Stimulated activated CD8-positive, alpha-beta memory T cell treated with anti-CD3 and anti-CD28 coated beads, Interleukin-4, amount 100 ng/mL, for 48 hours (primary cell): ENCODE measurements around the gene ARPC4.
"Not testable (repeated sequence)": the region's sequence is repeated elsewhere in the genome, so short reads cannot be mapped to it uniquely, and the experiment has no call there.

ENCODE experiments used
- DNase-seq: peaks from one replicate; pipeline ENCODE4 v3.0.0-alpha.2; 2020

The ARPC4 gene

GRCh38 chr3:9826815-9827573, 34.1 kb downstream of the ARPC4 start:
- DNase-seq, result no peak

DNA sequence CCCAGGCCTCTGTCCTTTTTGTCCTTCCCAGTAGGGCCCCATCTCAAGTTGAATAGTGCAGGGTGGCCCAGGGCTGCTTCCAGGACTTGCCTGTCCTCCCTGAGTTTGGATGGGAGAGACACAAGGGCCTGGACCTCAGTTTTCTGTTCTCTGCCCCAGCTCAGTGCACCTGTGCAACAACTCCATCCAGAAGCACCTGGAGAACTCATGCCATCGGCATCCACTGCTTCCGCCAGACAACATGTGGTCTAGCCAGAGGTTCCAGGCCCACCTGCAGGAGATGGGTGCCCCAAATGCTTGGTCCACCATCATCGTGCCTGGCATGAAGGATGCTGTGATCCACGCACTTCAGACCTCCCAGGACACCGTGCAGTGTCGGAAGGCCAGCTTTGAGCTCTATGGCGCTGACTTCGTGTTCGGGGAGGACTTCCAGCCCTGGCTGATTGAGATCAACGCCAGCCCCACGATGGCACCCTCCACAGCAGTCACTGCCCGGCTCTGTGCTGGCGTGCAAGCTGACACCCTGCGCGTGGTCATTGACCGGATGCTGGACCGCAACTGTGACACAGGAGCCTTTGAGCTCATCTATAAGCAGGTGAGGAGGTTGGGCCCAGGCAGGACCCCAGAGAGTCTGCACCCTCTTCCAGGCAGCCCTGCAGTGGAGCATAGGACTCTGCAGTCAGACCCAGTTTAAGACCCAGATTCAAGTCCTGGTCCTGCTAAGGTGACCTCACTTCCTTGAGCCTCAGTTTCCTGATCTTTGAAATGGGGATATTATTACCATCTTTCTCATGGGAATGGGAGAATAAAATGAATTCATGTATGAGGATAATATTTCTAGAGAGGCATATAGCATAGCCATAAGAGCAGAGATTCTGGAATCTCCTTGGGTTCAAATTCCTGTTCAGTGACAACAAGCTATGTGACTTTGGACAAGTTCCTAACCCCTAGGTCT, 36.2 kb downstream of the ARPC4 start:
- no peak for DNase-seq

- no peak for DNase-seq
These were observed 38.4 kb downstream of the ARPC4 start for GRCh38 chr3:9831253-9831652.

- no peak for DNase-seq
These were observed 40.2 kb downstream of the ARPC4 start for GRCh38 chr3:9833078-9833477.

GRCh38 chr3:9834520-9835380, 41.9 kb downstream of the ARPC4 start:
- no peak for DNase-seq

DNA sequence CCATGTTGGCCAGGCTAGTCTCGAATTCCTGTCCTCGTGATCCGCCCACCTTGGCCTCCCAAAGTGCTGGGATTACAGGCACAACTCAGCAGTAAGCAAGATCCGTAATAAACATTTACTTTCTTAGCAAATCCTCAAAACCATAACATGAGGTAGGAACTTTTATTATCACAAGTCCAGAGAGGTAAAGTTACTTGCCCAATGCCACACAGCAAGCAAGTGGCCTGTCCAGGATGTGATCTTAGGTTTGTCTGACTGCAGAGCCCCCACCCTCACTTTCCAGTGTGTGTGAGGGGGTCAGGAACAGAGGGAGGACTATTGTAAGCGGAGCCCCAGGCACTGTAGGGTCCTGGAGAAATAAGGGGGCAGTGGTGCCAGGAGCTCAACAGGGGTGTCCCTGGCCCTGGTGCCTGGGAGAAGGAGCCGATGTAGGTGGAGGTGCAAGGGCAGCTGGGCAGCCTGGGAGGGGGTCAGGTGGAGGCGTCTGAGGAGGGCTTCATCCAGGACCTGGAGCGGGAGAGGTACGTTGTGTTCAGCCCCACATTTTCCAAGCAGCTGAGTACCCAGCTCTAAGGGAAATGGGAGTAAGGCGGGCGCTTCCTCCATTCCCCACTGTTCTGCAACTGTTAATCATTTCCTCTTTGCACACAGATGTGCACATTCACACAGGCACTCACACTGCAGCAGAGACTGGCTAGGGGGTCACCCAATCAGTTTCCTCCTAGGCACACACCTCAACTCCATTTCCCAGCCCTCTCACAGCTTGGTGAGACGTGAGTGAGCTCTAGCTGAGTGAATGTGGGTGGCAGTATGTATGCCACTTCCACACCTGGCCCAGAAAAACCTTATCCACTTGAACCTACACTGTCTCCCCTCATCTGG, 45.1 kb downstream of the ARPC4 start:
- no peak for DNase-seq

DNA sequence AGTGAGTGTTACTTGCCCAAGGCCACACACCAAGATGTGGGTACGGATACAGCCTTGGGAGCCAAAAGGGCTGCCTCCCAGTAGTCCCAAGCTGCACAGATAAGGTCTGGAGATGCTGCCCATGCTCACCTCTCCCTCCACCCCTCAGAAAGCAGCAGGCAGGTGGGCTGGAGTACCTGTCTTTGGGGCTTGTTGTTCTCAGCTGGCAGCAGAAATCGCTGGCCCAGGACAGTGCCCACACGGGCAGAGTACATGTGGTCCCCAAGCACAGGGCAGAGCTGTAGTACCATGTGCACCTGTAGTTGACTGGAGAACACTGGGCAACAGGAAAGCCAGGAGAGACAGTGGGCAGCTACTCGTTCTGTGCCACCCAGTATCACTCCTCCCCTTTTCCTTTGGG, 46.0 kb downstream of the ARPC4 start:
- DNase-seq, result no peak

- DNase-seq, result no peak
These were observed 48.1 kb downstream of the ARPC4 start for GRCh38 chr3:9841015-9841414.

DNA sequence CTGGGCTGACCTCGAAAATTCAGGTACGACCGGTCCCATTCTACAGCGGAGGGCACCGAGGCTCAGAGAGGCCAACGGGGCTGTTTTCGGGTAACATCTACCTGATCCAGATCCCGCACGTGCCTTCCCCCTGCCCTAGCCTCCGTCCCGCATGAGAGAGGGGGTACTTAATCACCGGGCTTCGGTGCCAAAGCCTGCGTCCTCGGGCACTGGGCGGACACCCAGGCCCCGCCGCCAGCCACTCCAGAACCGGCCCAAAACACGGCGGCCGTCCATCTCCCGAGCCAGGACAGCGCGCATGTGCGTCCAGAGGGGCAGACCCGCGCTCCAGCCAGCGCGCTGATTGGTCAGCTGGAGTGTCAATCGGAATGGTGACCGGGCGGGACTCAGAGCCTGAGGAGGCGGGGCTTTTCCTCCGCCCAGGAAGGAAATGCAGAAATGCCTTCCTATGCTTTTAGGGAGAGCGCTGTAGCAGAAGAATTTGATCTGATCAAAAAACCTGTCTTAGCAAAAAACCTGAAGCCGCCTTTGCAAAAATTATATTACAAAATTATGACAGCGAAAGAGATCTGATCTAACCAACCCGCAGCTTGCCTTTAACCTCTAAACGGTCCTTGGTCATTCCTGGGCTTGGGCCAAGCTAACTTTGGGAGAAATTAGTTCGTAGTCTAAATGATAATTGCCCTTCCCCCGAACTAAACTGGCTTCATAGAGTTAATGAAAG, 51.0 kb downstream of the ARPC4 start, which contains the start of gene RPUSD3:
Gene RPUSD3 (minus strand): TSS at position 294 of the 724 bp plus-strand sequence. CDS start 18 bp downstream, at position 276.
- peak; percentile 99 for DNase-seq

GRCh38 chr3:9846231-9846630, 53.3 kb downstream of the ARPC4 start:
- DNase-seq, result no peak

DNA sequence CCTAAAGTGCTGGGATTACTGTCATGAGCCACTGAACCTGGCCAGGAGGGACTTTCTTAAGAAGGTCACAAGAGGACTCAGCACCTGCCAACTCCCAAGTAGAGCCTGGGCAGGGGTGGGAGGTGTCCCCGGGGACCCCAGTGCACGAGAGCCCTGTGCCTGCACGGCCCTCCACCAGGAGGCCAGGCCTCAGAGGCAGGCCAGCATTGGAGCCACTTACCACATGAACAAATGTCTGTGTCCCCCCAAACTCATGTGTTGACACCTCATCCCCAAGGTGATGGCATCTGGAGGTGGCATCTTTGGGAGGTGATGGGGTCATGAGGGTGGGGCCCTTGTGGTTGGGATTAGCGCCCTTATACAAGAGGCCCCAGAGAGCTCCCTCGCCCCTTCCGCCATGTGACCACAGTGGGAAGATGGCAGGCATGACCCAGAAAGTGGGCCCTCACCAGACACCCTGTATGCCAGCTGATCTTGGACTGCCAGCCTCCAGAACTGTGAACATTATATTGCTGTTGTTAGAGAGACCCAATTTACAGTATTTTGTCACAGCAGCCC, 54.1 kb downstream of the ARPC4 start:
- no peak for DNase-seq

GRCh38 chr3:9847870-9848269, 55.0 kb downstream of the ARPC4 start:
- not testable (repeated sequence) for DNase-seq

DNA sequence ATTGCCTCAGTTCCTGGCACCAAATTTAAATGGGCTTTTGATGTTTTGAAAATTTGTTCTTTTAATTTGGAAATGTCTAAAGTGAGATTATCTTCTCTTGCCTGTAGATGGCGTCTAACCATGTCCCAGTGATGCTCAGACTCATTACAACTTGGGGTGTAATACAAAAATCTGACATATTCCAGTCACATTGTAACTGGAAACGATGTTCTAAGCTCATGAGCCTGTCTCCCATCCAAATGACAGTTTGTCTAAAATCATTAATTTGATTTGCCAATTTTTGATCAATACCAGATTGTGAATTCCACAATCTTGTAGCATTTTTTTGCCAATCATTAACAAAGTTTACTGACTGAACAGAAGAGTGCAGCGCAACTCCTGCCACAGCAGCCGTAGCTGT, 56.0 kb downstream of the ARPC4 start:
- DNase-seq, result not testable (repeated sequence)

DNA sequence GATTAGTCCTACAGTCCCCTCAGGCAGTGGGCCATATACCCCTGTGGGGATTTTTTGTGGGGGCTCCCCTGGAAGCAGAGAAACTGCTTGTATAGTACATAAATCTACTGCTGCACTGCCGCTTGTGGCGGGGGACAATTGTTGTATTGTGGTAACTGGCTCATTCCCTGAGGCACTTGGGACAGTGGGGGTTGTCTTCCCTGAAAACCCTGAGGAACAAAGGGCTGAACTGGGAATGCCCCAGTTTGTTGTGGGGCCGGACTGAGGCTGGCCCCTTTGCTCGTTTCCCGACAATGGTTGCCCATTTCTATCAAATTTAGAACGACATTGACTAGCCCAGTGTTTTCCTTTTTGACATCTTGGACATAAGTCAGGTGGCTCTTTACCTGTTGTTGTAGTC, 58.5 kb downstream of the ARPC4 start:
- not testable (repeated sequence) for DNase-seq

DNA sequence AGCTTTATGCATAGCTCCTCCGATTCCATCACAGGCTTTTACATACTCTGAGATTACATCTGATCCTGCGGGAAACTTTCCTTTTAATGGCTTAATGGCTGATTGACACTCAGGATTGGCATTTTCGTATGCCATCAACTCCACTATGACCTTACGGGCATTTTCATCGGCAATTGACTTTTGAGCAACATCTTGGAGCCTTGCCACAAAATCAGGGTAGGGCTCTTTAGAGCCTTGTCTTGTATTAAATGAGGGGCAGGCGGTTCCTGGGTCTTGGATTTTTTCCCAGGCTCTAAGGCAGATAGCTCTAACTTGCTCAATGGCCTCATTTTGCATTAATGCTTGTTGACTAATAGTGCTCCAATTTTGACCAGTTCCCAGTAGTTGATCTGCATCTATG, 59.0 kb downstream of the ARPC4 start:
- DNase-seq, result not testable (repeated sequence)

- DNase-seq, result no peak
These were observed 59.6 kb downstream of the ARPC4 start for GRCh38 chr3:9852528-9852927.

DNA sequence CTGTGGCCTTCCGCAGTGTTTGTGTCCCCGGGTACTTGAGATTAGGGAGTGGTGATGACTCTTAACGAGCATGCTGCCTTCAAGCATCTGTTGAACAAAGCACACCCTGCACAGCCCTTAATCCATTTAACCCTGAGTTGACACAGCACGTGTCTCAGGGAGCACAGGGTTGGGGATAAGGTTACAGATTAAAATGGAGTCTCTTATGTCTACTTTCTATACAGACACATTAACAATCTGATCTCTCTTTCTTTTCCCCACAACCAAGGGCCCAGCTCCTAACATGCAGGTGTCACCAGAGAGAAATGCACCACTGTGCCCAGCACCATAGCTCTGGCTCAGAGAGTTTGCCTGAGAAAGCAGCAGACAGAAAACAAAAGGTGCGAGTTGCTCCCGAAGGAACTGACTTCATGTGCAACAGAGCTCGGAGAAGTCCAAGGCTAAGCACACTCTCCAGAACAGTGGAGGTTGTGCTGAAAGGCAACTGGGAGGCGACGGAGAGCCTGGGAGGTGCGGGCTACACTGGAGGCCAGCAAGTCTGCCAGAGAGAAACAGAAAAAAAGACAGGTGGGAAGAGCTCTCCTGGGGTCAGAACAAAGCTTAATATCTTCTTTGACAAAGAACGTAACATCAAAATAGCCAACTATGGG, 61.5 kb downstream of the ARPC4 start:
- DNase-seq, result not testable (repeated sequence)

DNA sequence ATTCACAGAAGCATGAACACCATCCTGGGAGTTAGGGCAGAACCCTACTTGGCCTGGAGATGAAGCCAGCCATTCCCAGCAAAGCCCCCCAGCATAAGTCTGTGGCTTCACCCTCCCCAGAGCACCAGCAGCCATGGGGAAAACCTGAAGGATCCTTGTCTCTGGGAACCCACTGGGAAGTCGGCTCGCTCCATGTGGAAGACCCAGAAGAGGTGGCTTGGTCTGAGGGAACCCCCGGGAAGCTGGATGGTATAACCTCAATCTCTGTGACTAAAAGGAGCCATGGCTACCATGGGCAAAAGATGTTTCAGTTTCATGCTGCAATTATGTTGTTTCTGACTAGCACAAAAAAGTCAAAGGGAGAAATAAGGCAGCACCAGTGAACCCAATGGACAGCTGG, 62.7 kb downstream of the ARPC4 start:
- DNase-seq, result no peak
